Activated CD4-positive, alpha-beta T cell treated with anti-CD3 and anti-CD28 coated beads for 4 hours (primary cell): ENCODE data around the gene INSRR.

Experiments
- DNase-seq, 2 donors: peaks; one replicate each; pipeline ENCODE4 v3.0.0-alpha.2; 2020

The INSRR gene

GRCh38 chr1:156858959-156859522, at the start of gene INSRR:
Gene INSRR (minus strand): TSS chr1:156859117. CDS start chr1:156858621, 496 bp downstream.
- no peak for DNase-seq

GRCh38 chr1:156908541-156908940, 49.6 kb upstream of the INSRR start:
- DNase-seq, result no peak

DNA sequence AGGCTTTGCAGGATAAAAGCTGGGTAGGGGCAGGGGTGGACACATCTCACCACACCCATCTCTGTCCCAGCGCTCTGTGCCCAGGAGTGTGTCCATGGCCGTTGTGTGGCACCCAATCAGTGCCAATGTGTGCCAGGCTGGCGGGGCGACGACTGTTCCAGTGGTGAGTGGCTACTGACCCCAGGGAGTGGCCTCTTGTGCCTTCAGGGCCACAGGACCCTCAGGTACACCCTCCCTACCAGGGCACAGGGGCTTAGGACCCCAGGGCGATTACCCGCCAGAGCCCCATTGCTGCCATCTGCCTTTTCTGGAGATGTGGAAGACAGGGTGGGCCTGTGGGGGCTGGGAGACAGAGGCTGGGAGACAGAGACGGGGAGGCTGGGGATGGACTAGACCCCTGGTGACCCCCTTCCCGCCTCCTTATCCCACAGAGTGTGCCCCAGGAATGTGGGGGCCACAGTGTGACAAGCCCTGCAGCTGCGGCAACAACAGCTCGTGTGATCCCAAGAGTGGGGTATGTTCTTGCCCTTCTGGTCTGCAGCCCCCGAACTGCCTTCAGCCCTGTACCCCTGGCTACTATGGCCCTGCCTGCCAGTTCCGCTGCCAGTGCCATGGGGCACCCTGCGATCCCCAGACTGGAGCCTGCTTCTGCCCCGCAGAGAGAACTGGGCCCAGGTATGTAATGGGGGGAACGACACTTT, 47.4 kb upstream of the INSRR start:
- DNase-seq, result no peak

DNA sequence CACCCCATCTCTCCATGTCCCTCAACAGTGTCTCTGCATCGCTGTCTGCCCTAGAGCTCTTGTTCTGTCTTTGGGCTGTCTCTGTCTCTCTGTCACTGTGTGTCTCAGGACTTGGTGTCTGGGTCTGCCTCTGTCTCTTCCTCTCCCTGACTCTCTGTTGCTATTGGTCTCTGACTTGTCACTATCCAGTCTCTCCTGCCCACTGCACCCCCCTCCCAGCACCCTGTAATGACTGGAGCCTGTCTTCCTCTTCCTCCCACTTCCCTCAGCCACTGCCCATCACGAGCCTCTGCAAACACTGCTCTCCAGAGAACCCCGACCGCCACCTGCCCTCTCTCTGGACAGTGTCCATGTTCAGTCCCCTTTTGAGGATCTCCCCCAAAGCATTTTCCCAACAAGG, 46.7 kb upstream of the INSRR start:
- no peak for DNase-seq

GRCh38 chr1:156905176-156905575, 46.3 kb upstream of the INSRR start:
- DNase-seq, result no peak

DNA sequence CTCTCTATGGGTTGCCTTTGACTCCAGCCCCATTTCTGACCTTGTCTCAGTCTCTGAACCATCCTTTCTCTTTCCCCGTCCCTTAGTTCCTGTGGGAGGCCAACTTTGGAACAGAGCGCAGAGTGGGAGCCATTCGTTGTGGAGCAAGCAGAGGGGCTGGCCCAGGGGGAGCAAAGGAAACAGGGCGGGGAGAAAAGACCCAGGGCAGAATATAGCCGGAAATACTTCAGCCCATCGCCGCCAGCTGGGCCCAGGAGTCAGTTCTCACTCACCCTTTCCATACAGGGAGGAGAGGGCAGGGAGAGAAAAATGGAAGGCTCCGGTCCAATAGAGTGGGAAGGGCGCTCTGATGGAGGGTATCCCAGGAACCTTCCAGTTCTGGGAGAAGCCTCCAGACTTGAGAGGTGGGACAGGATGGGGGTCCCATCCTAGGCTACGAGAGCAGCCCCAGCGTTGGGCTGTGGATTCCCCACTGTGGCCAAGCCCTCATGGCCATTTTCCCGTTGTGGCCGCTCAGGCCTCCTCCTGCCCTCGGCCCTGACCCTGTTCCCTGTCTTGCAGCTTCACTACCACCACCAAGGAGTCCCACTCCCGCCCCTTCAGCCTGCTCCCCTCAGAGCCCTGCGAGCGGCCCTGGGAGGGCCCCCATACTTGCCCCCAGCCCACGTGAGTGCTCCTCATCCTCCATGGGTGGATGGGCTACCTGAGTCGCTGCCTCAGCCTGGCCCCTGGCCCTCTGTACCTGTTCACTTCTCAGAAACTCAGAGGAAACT, 45.5 kb upstream of the INSRR start:
- DNase-seq, result no peak

- no peak for DNase-seq
These were observed 44.6 kb upstream of the INSRR start for GRCh38 chr1:156903328-156904091.

DNA sequence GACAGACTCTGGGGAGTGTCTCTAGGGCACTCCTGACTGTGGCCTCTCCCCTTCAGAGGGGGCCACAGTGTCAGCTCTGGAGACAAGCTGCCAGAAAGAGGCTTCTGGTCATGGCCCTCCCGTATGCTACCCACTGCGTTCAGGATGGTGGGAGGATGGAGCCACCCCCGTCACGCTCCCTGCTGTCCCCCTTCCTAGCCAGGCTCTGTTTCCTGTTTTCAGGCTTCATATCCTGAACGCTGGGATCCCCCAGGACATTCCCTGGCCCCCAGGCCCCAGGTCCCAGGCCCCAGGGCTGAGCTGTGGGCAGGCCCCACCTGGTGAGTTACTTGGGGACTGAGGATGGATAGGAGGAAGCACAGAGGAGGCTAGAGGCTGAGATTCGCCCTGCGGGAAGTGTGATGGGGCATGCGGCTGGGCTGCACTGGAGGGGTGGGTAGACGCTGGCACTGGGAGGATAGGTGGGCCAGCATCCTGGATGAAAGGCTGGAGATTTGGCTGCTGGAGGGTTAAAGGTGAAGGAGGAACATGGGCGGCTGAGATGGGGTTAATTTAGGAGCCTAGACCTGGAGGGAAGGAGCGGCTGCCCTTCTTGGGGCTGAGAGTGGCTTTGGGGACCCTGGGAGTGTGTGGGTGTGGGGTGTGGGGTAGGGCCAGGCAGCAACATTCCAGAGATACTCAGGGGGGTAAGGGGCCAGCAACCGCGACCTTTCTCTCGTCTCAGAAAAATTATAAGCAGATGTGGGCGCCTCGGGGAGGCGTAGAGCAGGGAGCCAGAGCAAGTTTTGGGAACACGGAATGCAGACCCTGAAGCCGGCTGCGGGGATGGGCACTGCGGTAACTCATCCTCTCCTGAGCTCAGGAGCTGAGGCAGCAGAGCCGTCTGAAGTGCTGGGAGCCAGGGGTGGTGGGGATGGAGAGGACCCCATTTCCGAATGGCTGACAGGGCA, 43.3 kb upstream of the INSRR start:
- DNase-seq, result no peak

DNA sequence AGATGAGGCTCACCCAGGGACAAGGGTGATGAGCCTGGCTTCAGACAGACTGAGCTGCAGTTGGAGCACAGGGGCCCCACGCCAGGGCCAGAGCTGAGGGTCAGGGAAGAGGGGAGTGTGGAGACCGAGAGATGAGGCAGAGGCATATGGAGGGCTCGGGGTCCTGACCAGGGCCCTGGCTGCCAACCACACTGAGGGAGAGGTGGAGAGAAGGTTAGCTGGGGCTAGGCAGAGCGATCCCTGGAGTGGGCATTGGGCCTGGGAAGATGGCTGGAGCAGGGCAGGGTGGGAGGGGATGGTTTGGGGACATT, 42.6 kb upstream of the INSRR start:
- no peak for DNase-seq

GRCh38 chr1:156900896-156901589, 42.1 kb upstream of the INSRR start:
- no peak for DNase-seq

DNA sequence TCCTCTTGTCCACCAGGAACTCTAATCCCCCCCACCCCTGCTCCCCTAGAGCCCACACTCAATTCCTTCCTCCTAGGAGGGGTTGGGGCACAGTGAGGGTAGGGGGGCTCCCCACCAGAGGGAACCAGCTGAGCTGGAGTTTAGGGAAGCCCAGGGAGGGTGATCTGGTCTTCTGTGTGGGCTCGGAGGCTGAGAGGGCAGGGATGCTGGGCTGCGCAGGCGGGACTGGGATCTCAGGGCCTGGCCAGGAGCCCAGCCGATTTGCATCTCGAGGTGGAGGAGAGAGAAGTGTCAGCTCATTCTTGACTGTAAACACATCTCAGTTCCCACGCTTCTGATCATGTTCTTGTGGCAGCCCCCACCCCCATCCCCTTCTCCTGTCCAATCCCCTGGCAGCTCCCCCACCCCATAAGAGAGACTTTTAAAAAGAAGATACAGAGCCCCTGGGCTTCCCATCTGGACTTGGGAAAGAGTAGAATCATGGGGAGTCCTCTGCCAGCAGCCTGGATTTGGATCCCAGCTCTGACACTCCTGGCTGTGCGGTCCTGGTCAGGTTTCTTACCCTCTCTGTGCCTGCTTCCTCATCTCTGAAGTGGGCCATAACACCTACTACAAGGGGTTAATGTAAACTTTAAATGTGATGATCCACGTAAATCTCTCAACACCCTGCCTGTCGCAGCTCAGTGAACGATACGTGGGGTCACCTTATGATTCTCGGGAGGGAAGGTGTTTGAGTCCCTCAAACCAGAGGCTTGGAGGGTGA, 41.2 kb upstream of the INSRR start:
- DNase-seq, result no peak

DNA sequence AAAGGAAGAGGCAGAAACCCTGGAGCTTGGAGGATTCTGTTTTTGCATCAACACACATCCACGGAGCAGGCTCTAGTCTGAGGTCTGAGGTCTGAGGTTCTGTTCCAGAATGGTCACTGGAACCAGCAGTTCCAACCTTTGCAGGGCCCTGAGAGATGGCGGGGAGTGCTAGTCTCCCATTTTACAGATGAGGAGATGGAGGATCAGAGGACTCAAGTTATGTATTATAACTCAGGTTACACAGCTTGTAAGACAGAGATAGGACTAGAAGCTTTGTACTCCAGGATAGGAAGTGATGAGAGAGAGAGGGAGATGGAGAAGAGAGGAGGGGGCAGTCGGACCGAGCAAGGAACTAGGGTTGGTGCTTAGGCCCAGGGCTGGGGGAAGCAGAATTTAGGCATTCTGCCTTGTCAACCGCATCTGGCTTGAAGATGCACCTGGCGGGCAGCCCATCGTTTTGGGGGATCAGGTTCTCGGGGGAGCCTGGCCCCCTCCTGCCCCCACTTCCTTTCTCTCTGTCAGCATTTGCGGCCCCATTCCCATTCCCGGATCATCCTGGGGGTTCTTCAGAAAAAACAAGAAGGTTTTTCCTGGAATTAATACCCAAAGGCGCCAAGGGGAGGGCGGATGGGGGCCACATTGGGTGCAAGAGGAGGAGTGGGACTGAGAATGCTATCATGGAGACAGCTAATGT, 40.2 kb upstream of the INSRR start:
- DNase-seq, result no peak

DNA sequence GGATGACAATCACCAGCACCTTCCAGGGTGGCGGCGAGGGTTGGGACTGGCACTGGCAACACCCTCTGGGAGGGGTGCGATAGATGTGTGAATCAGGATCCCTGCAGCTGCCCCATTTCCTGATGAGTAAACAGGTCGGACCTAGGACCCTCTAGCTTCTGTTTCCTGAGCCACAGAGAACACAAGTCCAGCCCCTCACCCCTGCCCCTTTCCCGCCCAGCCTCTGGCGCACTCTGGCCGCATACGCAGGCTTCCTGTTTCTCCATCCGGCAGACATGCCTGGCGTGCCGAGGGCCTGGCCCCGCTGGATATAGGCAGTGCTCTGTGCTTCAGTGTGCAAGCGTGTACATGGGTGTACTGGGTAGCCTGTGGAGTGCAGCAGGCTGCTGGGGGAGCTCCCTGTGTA, 39.2 kb upstream of the INSRR start:
- no peak for DNase-seq

DNA sequence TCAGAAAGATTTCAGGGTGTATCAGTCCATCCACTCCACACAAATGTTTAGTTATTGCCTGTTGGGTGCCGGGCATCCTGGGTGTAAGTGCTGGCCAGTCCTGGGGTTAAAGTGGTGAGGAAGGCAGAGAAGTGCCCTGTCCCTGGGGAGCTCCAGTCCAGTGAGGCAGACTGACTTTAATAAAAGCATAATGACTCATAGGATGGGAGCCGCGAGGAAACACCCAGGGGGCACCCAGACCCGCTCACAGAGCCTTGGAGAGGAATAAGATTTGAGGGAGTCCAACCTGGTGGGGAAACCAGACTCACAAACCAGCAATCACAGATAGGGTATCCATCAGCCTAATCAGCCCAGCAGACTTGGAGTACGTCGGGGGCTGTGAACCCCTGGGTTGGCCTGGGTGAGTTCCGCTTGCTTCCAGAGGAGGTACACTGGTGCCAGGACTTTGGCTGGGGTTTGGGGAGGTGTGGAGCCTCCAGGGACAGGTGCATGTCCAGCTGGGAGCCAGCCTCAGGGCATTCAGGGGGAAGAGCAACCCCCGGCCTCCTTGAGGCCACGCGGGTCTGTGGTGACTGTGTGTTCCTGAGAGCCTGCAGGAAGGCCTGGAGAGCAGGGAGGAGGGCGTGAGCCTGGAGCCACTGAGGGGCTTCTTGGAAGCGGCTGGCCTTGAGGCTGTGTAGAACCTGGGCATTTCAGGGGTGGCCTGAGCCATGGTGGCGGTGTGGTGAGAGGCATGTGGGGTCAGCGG, 38.3 kb upstream of the INSRR start:
- DNase-seq, result no peak

- no peak for DNase-seq
These were observed 37.6 kb upstream of the INSRR start for GRCh38 chr1:156896490-156897033.

- DNase-seq, result no peak
These were observed 37.0 kb upstream of the INSRR start for GRCh38 chr1:156895927-156896326.

- no peak for DNase-seq
These were observed 36.5 kb upstream of the INSRR start for GRCh38 chr1:156895455-156895812.

- DNase-seq, result no peak
These were observed 36.0 kb upstream of the INSRR start for GRCh38 chr1:156894711-156895454.

DNA sequence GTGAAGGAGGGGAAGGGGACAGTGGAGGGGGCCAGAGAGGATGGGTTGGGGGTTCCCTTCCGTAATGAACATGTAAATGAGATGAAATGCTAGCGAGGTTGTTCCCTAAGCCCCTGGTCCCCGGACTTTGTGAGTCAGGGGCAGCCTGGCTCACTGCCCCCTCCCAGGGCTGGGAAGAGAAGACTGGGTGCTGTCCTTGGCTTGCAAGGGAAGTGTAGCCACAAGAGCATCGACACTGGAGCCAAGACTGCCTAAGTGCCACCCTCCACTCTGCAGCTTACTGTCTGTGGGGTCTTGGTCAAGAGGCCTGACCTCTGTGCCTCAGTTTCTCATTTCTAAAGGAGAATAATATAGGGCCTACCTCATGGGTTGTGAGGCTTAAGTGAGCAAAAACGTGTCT, 35.1 kb upstream of the INSRR start:
- no peak for DNase-seq
